Suprapubic skin (tissue), 4 donors: Measurements from ENCODE around the gene KCNA3.

ENCODE experiments used
- CTCF ChIP-seq, 2 donors: fragments of 200-600 bp in 1 of 2; fragments of 450-650 bp in 1 of 2; sonication (generic) in 1 of 2; IDR thresholded peaks; one replicate each; pipeline ENCODE4 v1.5.1; 2016 to 2019; ENCODE audit warnings: antibody characterized with exemption in 2 of 2, mild to moderate bottlenecking in 1 of 2, moderate library complexity in 1 of 2
- POLR2A ChIP-seq, 2 donors: fragments of 450-650 bp; IDR thresholded peaks; one replicate each; pipeline ENCODE4 v1.6.1; 2017; ENCODE audit warnings: antibody characterized with exemption in 2 of 2, mild to moderate bottlenecking in 2 of 2, moderate library complexity in 2 of 2
- POLR2AphosphoS5 ChIP-seq, 3 donors: sonication (generic); formaldehyde crosslinking; IDR thresholded peaks; one replicate each; pipeline ENCODE4 v1.6.1; 2017; ENCODE audit warnings: antibody characterized with exemption in 3 of 3

DNA sequence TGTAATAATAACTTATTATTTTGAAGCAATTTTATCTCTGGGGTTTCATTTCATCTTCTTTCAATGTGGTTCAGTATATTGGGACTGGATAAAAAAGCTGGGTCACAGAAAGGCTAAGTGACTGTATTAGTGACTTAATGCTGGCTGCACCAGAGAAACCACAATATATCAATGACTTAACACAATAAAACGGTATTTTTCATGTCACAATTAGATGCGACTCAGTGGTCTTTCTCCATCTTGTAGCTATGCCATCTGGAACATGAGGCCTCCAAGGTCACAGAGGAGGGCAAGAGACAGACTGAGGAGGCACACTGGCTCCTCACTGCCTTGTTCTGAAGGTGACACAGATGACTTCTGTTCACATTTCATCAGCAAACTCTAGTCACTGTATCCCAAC, 26.0 kb upstream of the KCNA3 start:
- TF ChIP-seq CTCF (IDR thresholded peaks at IDR 0.05) (no peak), POLR2AphosphoS5 (IDR thresholded peaks at IDR 0.05) (no peak), POLR2A (IDR thresholded peaks at IDR 0.05) (no peak)
